Peyer's patch (tissue), 4 donors: ENCODE data around the gene MTARC2.

Source experiments
- POLR2A ChIP-seq, 2 donors: fragments of 450-650 bp; IDR thresholded peaks; one replicate each; pipeline ENCODE4 v1.5.1; 2017; ENCODE audit warnings: antibody characterized with exemption in 2 of 2, mild to moderate bottlenecking in 2 of 2, moderate library complexity in 2 of 2
- TF ChIP-seq, protein P1 (sequence below), 6 experiments: fragments of 450-650 bp in 4 of 6; fragments of 200-600 bp in 2 of 6; sonication (generic) in 1 of 6; IDR thresholded peaks; one replicate each; pipeline ENCODE4 v1.5.1; 2017 to 2019; ENCODE audit warnings: antibody characterized with exemption in 6 of 6, mild to moderate bottlenecking in 3 of 6, moderate library complexity in 1 of 6

DNA sequence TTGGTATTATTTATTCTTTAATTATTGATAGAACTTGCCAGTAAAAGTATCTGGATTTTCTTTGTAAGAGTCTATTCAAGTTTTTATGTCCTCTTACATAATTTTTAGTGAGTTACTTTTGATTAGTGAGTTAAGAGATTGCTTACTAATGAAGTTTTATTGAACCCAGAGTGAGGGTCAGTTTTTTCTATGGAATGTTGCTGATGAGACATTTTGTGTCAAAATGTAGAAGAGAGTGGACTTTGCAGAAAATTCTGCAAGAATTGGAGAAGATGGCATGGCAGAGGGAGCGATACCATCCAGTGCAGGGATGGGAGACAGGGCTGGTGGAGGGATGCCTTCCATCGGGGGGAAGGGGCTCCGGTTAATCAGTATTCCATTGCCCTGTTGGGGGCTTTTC is 11.0 kb downstream of the MTARC2 start:
- TF ChIP-seq POLR2A (IDR thresholded peaks at IDR 0.05) = no peak
- TF ChIP-seq, protein P1, sequence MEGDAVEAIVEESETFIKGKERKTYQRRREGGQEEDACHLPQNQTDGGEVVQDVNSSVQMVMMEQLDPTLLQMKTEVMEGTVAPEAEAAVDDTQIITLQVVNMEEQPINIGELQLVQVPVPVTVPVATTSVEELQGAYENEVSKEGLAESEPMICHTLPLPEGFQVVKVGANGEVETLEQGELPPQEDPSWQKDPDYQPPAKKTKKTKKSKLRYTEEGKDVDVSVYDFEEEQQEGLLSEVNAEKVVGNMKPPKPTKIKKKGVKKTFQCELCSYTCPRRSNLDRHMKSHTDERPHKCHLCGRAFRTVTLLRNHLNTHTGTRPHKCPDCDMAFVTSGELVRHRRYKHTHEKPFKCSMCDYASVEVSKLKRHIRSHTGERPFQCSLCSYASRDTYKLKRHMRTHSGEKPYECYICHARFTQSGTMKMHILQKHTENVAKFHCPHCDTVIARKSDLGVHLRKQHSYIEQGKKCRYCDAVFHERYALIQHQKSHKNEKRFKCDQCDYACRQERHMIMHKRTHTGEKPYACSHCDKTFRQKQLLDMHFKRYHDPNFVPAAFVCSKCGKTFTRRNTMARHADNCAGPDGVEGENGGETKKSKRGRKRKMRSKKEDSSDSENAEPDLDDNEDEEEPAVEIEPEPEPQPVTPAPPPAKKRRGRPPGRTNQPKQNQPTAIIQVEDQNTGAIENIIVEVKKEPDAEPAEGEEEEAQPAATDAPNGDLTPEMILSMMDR (IDR thresholded peaks at IDR 0.05) = no peak
